CD8-positive, alpha-beta memory T cell (primary cell): Measurements from ENCODE around the gene C1QTNF9. TPM values are rescaled to one million over a fixed set of nuclear protein-coding genes. Genes with fewer than 3 reads are reported as not detected.

Experiments used
- CTCF ChIA-PET: fragments of 350-600 bp; sonication (Branson Sonifier 250); formaldehyde crosslinking; loops from one replicate; lab custom pipeline; 2021; ENCODE audit warnings: antibody characterized with exemption; lab: Charles Lee
- POLR2A ChIA-PET: fragments of 350-600 bp; sonication (Branson Sonifier 250); formaldehyde crosslinking; loops from one replicate; lab custom pipeline; 2021; ENCODE audit warnings: antibody characterized with exemption; lab: Charles Lee
- DNase-seq, 5 donors: peaks; one replicate each; pipeline versions ENCODE4 v3.0.0 to v3.0.0-alpha.2; 2020 to 2022; ENCODE audit warnings: mixed read lengths in 1 of 5
- H3K27ac ChIP-seq: one replicate; pipeline ENCODE4 v1.7.0; 2013; ENCODE audit warnings: low read depth, mild to moderate bottlenecking, low read length, moderate library complexity
- H3K27me3 ChIP-seq: 2 replicates; pipeline ENCODE4 v1.7.0; 2013; ENCODE audit warnings: low read length, mild to moderate bottlenecking; ENCODE audit not compliant: insufficient read depth, poor library complexity, severe bottlenecking
- H3K36me3 ChIP-seq: 2 replicates; pipeline ENCODE4 v1.7.0; 2013; ENCODE audit warnings: mild to moderate bottlenecking, low read length, moderate library complexity; ENCODE audit not compliant: insufficient read depth
- H3K4me1 ChIP-seq: 2 replicates; pipeline ENCODE4 v1.7.0; 2013; ENCODE audit warnings: mild to moderate bottlenecking, low read length, moderate library complexity; ENCODE audit not compliant: insufficient read depth
- H3K4me3 ChIP-seq: 2 replicates; pipeline ENCODE4 v1.7.0; 2013; ENCODE audit warnings: mild to moderate bottlenecking, low read length
- H3K9me3 ChIP-seq: 2 replicates; pipeline ENCODE4 v1.7.0; 2013; ENCODE audit warnings: mild to moderate bottlenecking, low read length
- H3K27ac Mint-ChIP-seq, 8 donors: one replicate each; pipeline ENCODE4 v1.8.0; 2020 to 2021; ENCODE audit warnings: mixed read lengths in 8 of 8, mild to moderate bottlenecking in 6 of 8, inconsistent platforms in 3 of 8, moderate library complexity in 3 of 8
- H3K27me3 Mint-ChIP-seq, 2 donors: one replicate each; pipeline ENCODE4 v1.8.0; 2020 to 2021; ENCODE audit warnings: mixed read lengths in 2 of 2, mild to moderate bottlenecking in 1 of 2, moderate library complexity in 1 of 2
- H3K36me3 Mint-ChIP-seq, 3 donors: one replicate each; pipeline ENCODE4 v1.8.0; 2020 to 2021; ENCODE audit warnings: mixed read lengths in 3 of 3, inconsistent platforms in 1 of 3, mild to moderate bottlenecking in 1 of 3
- H3K4me1 Mint-ChIP-seq, 3 donors: one replicate each; pipeline ENCODE4 v1.8.0; 2020 to 2021; ENCODE audit warnings: mixed read lengths in 3 of 3, inconsistent platforms in 1 of 3, mild to moderate bottlenecking in 1 of 3
- H3K4me3 Mint-ChIP-seq, 7 donors: one replicate each; pipeline ENCODE4 v1.8.0; 2020 to 2021; ENCODE audit warnings: mixed read lengths in 7 of 7, mild to moderate bottlenecking in 6 of 7, moderate library complexity in 4 of 7, inconsistent platforms in 2 of 7
- H3K9me3 Mint-ChIP-seq, 5 donors: one replicate each; pipeline ENCODE4 v1.8.0; 2020 to 2022; ENCODE audit warnings: mixed read lengths in 5 of 5, mild to moderate bottlenecking in 3 of 5, moderate library complexity in 2 of 5, inconsistent platforms in 1 of 5
- polyA plus RNA-seq: library from polyadenylated mRNA; unstranded; fragments of 300-500 nt; fragmentation: Illumina TruSeq; gene quantifications from one replicate; pipeline ENCODE4 v1.2.3, GENCODE V29; 2021
- total RNA-seq, 2 experiments: library from RNA; stranded (reverse); gene quantifications; one replicate each; pipeline ENCODE4 v1.2.3, GENCODE V29; 2021

Gene C1QTNF9
- total and polyA plus RNA-seq, 3 experiments from 2014 or later = not detected

DNA sequence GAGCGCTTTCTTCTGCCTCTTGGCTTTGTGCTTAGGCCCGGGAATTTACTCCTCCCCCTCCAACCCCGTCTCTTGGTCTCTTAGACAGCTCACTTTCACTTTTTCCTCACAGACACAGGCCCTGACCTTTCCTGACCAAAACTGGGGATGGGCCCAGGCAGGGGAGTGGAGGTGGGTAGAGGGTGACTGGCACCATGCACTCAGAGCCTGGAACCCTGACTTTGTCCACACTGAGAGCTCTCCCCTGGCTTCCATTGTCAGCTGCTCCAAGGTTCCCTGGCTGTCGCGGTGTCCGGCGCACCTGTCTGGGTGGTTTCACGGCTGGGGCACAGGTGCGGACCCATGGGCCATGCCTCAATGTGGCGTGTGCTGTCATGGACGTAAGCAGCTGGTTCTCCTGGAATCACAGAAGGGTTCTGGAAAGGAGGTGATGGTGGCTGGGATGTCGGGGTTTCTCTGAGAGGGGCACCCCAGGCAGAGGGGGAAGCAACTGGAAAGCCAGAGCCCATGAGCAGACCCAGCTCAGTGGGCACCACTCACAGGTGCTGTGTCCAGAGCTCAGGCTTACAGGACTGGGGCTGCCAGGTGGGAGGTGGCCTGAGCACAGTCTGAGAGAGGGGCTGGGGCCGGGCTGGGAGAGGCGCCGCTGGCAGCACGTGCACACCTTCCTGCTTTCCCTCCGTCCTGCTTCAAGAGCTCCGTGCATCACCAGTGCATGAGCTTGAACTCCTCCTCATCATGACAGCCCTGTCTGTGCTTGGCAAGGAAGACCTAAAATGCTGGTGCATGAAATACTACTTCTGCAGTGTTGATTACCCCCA lies 28.0 kb upstream of the C1QTNF9 start:
- H3K27me3 Mint-ChIP-seq = no peaks in the 10 kb centered on the region
- CTCF ChIA-PET = interaction anchor here (0.8 to 2.0 kb wide), 2 partner anchors 11 to 17 kb away, joined by 4 to 6 read pairs; no protein-coding TSS in a partner anchor
- H3K4me3 ChIP-seq = no peak overlapping the region
- peak overlapping the region; percentile 64 to 89 (median 84) for H3K27ac Mint-ChIP-seq
- H3K27ac ChIP-seq = no peak overlapping the region
- H3K4me3 Mint-ChIP-seq = peak overlapping the region in 2 of 7 donors; percentile 41 to 65
- peaks cover 29% of the 10 kb centered on the region for H3K36me3 ChIP-seq
- H3K4me1 Mint-ChIP-seq = peaks cover 54 to 82% (median 64%) of the 10 kb centered on the region in 3 donors
- H3K9me3 ChIP-seq = no peaks in the 10 kb centered on the region
- H3K36me3 Mint-ChIP-seq = peaks cover 3 to 85% (median 21%) of the 10 kb centered on the region in 3 donors
- no peaks in the 10 kb centered on the region for H3K9me3 Mint-ChIP-seq
- no peaks in the 10 kb centered on the region for H3K27me3 ChIP-seq
- POLR2A ChIA-PET = no interaction called here
- no peak for DNase-seq
- peaks cover 35% of the 10 kb centered on the region for H3K4me1 ChIP-seq

GRCh38 chr13:24282256-24282655 lies 27.1 kb upstream of the C1QTNF9 start:
- peaks cover 47 to 73% (median 57%) of the 10 kb centered on the region in 3 donors for H3K4me1 Mint-ChIP-seq
- CTCF ChIA-PET = interaction anchor here (1.2 kb wide), 1 partner anchor 10 kb away, joined by 3 read pairs; no protein-coding TSS in a partner anchor
- Histone ChIP-seq H3K27ac (no peak overlapping the region), H3K4me1 (peaks cover 28% of the 10 kb centered on the region), H3K9me3 (no peaks in the 10 kb centered on the region), H3K4me3 (no peak overlapping the region), H3K36me3 (peaks cover 35% of the 10 kb centered on the region), H3K27me3 (no peaks in the 10 kb centered on the region)
- H3K4me3 Mint-ChIP-seq = no peak overlapping the region
- no peaks in the 10 kb centered on the region for H3K27me3 Mint-ChIP-seq
- H3K9me3 Mint-ChIP-seq = no peaks in the 10 kb centered on the region
- no peak for DNase-seq
- POLR2A ChIA-PET = interaction anchor here (0.6 kb wide), 1 partner anchor 13 kb away, joined by 3 read pairs; no protein-coding TSS in a partner anchor
- peaks cover 3 to 91% (median 18%) of the 10 kb centered on the region in 3 donors for H3K36me3 Mint-ChIP-seq
- peak overlapping the region; percentile 64 to 89 (median 82) for H3K27ac Mint-ChIP-seq

DNA sequence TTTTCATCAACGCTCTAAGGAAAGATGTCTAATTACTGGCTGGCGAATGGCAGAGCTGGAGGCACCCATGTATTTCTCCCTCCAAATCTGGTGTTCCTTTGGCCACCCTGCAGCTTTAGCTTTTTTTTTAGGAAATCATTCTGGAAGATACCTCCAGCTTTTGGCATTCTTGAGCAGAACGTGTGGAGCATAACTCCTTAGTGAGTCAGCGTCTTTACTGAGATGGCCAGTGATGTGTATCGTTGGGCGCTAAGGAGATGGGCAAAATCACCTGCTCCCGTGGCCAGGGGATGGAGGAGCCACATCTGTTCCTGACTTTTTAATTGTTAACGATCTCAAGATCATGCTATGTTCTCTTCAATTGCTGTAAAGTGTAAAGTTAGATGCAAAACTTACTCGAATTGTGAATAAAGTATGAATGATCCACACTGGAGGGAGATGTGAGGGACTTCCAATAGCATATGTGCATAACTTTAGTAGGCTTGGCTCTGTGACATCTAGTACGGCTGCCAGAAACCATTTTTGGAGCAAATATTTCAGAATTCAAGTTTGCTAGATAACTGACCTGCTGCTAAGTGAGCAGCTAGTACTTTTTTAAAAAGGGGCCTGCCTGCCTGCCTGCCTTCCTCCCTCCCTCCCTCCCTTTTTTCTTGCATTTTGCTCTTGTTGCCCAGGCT lies 24.4 kb upstream of the C1QTNF9 start:
- no peak for DNase-seq
- peak overlapping the region in 5 of 8 donors; percentile 29 to 75 (median 68) for H3K27ac Mint-ChIP-seq
- peaks cover 24 to 45% (median 32%) of the 10 kb centered on the region in 3 donors for H3K4me1 Mint-ChIP-seq
- no peaks in the 10 kb centered on the region for H3K27me3 Mint-ChIP-seq
- H3K9me3 ChIP-seq = no peaks in the 10 kb centered on the region
- POLR2A ChIA-PET = interaction anchor here (0.6 kb wide), 1 partner anchor 258 kb away, joined by 9 read pairs; no protein-coding TSS in a partner anchor
- H3K27me3 ChIP-seq = no peaks in the 10 kb centered on the region
- H3K36me3 Mint-ChIP-seq = peaks cover 6 to 97% (median 24%) of the 10 kb centered on the region in 3 donors
- H3K27ac ChIP-seq = no peak overlapping the region
- peaks cover under 1% of the 10 kb centered on the region for H3K4me1 ChIP-seq
- H3K36me3 ChIP-seq = peaks cover 63% of the 10 kb centered on the region
- H3K9me3 Mint-ChIP-seq = no peaks in the 10 kb centered on the region
- CTCF ChIA-PET = interaction anchor here (1.2 to 2.7 kb wide), 4 partner anchors 14 to 57 kb away, joined by 3 to 8 read pairs (median 4); no protein-coding TSS in a partner anchor
- H3K4me3 Mint-ChIP-seq = no peak overlapping the region
- H3K4me3 ChIP-seq = no peak overlapping the region

- Mint-ChIP-seq H3K27ac (peak overlapping the region in 1 of 8 donors; percentile 36), H3K4me1 (peaks cover 14 to 29% (median 24%) of the 10 kb centered on the region in 3 donors), H3K36me3 (peaks cover 8 to 98% (median 25%) of the 10 kb centered on the region in 3 donors), H3K4me3 (no peak overlapping the region), H3K27me3 (no peaks in the 10 kb centered on the region), H3K9me3 (no peaks in the 10 kb centered on the region)
- no peak overlapping the region for H3K27ac ChIP-seq
- CTCF ChIA-PET = interaction anchor here (1.4 to 2.4 kb wide), 2 partner anchors 22 to 58 kb away, joined by 3 to 9 read pairs; no protein-coding TSS in a partner anchor
- no peak overlapping the region for H3K4me3 ChIP-seq
- POLR2A ChIA-PET = interaction anchor here (0.6 kb wide), 1 partner anchor 304 kb away, joined by 4 read pairs; no protein-coding TSS in a partner anchor
- no peak for DNase-seq
- no peaks in the 10 kb centered on the region for H3K4me1 ChIP-seq
- no peaks in the 10 kb centered on the region for H3K27me3 ChIP-seq
- H3K9me3 ChIP-seq = no peaks in the 10 kb centered on the region
- H3K36me3 ChIP-seq = peaks cover 77% of the 10 kb centered on the region
Measured at GRCh38 chr13:24286624-24287023, 22.8 kb upstream of the C1QTNF9 start.

DNA sequence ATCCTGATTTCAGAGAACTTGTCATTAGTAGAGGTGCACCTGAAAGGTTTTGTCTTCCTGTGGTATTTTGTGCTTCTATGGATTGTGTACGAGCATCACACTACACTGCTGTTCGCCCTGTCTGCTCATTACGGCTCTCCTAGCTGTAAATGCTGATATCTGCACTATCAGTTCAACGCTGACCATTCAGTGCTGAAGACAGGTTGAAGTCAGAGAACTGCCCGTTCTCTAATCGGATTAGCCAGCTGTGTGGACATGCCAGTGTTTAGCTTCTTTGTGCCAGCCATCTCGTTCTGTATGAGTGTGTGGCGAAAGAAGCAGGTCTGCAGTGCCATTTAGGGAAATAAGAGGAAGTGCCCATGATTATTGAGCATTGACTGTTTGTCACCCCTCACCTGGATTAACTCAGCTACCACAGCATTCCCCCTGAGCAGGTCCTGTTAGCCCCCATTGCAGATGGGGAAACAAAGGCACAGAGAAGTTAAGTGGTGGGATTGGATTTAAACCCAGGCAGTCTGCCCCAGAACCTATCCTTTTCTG lies 21.6 kb upstream of the C1QTNF9 start:
- Mint-ChIP-seq H3K4me3 (no peak overlapping the region), H3K4me1 (peaks cover 4 to 17% (median 12%) of the 10 kb centered on the region in 3 donors), H3K27ac (peak overlapping the region in 2 of 8 donors; percentile 7 to 17), H3K36me3 (peaks cover 11 to 94% (median 24%) of the 10 kb centered on the region in 3 donors), H3K9me3 (no peaks in the 10 kb centered on the region), H3K27me3 (no peaks in the 10 kb centered on the region)
- Histone ChIP-seq H3K4me1 (no peaks in the 10 kb centered on the region), H3K4me3 (no peak overlapping the region), H3K36me3 (peaks cover 75% of the 10 kb centered on the region), H3K27ac (no peak overlapping the region), H3K9me3 (no peaks in the 10 kb centered on the region), H3K27me3 (no peaks in the 10 kb centered on the region)
- DNase-seq = no peak
- ChIA-PET POLR2A (no interaction called here), CTCF (interaction anchor here (1.0 to 2.4 kb wide), 2 partner anchors 13 to 59 kb away, joined by 3 to 9 read pairs; no protein-coding TSS in a partner anchor)

GRCh38 chr13:24288870-24289269 lies 20.5 kb upstream of the C1QTNF9 start:
- Histone ChIP-seq H3K9me3 (no peaks in the 10 kb centered on the region), H3K4me1 (no peaks in the 10 kb centered on the region), H3K36me3 (peaks cover 79% of the 10 kb centered on the region), H3K4me3 (no peak overlapping the region), H3K27ac (no peak overlapping the region), H3K27me3 (no peaks in the 10 kb centered on the region)
- H3K27me3 Mint-ChIP-seq = no peaks in the 10 kb centered on the region
- H3K4me1 Mint-ChIP-seq = peaks cover 0 to 7% (median 7%) of the 10 kb centered on the region in 3 donors
- no peak overlapping the region for H3K27ac Mint-ChIP-seq
- CTCF ChIA-PET = interaction anchor here (1.5 kb wide), 1 partner anchor 18 kb away, joined by 5 read pairs; no protein-coding TSS in a partner anchor
- H3K4me3 Mint-ChIP-seq = no peak overlapping the region
- peaks cover 11 to 94% (median 21%) of the 10 kb centered on the region in 3 donors for H3K36me3 Mint-ChIP-seq
- no peak for DNase-seq
- no peaks in the 10 kb centered on the region for H3K9me3 Mint-ChIP-seq
- POLR2A ChIA-PET = no interaction called here

DNA sequence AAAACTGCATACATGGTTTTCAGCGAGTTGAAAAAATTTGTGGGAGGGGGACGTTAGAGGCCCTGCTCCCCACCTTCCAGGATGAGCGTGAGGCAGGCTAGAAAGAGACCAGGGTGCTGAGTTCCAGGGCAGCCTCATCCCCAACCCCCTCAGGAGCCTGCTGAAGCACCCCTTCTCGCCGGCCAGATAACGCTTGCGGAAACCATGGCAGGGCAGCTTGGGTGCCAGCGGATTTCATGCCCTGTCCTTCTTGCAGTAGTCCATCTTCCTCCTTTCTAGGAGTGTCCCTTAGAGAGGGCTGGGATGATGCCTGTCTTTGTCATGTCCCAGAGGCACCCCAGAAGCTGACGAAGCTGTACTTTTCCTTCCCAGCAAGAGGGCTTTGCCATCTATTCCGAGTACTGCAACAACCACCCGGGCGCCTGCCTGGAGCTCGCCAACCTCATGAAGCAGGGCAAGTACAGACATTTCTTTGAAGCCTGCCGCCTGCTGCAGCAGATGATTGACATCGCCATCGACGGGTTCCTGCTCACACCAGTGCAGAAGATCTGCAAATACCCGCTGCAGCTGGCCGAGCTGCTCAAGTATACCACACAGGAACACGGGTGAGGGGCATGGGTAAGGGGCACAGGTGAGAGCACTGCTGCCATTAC lies 19.0 kb upstream of the C1QTNF9 start:
- ChIA-PET POLR2A (interaction anchor here (1.2 kb wide), 1 partner anchor 29 kb away, joined by 3 read pairs; no protein-coding TSS in a partner anchor), CTCF (interaction anchor here (0.7 to 1.0 kb wide), 2 partner anchors 13 to 33 kb away, joined by 3 read pairs; no protein-coding TSS in a partner anchor)
- no peak for DNase-seq
- Histone ChIP-seq H3K27me3 (no peaks in the 10 kb centered on the region), H3K4me3 (no peak overlapping the region), H3K27ac (no peak overlapping the region), H3K36me3 (peaks cover 86% of the 10 kb centered on the region), H3K4me1 (no peaks in the 10 kb centered on the region), H3K9me3 (no peaks in the 10 kb centered on the region)
- Mint-ChIP-seq H3K27ac (peak overlapping the region in 3 of 8 donors; percentile 31 to 52 (median 39)), H3K36me3 (peaks cover 17 to 94% (median 25%) of the 10 kb centered on the region in 3 donors), H3K9me3 (no peaks in the 10 kb centered on the region), H3K27me3 (no peaks in the 10 kb centered on the region), H3K4me1 (no peaks in the 10 kb centered on the region), H3K4me3 (no peak overlapping the region)
